SK-N-SH (cell line): ENCODE results near the gene AXL.

ENCODE experiments used
- CHD2 ChIP-seq: fragments of 150-350 bp; IDR thresholded peaks from 2 replicates; pipeline ENCODE4 v1.6.1; 2018; ENCODE audit warnings: low read length; ENCODE audit not compliant: partially characterized antibody
- CTCF ChIP-seq: fragments of 200-600 bp; sonication (generic); IDR thresholded peaks from 2 replicates; pipeline ENCODE4 v1.6.1; 2017; ENCODE audit warnings: antibody characterized with exemption, mild to moderate bottlenecking, moderate library complexity
- ELF1 ChIP-seq: IDR thresholded peaks from 2 replicates; pipeline ENCODE4 v1.4.0; 2012
- EZH2phosphoT487 ChIP-seq: fragments of 200-600 bp; sonication (generic); IDR thresholded peaks from 2 replicates; pipeline ENCODE4 v1.6.1; 2017; ENCODE audit warnings: low read depth, mixed run types, mild to moderate bottlenecking, antibody characterized with exemption, moderate library complexity, borderline replicate concordance
- FOXJ3 ChIP-seq: sonication (generic); formaldehyde crosslinking; IDR thresholded peaks from 2 replicates; pipeline ENCODE4 v1.5.1; 2020; ENCODE audit warnings: mild to moderate bottlenecking, missing genetic modification reagents
- JUND ChIP-seq: IDR thresholded peaks from 2 replicates; pipeline ENCODE4 v1.4.0; 2012
- MAX ChIP-seq: IDR thresholded peaks from 2 replicates; pipeline ENCODE4 v1.4.0; 2012; ENCODE audit warnings: low read depth
- POLR2AphosphoS5 ChIP-seq: IDR thresholded peaks from 2 replicates; pipeline ENCODE4 v1.6.1; 2012; ENCODE audit warnings: low read depth, low read length
- RAD21 ChIP-seq: IDR thresholded peaks from 2 replicates; pipeline ENCODE4 v1.6.1; 2012; ENCODE audit warnings: mild to moderate bottlenecking, low read length
- REST ChIP-seq: IDR thresholded peaks from 2 replicates; pipeline ENCODE4 v1.6.1; 2012; ENCODE audit warnings: mild to moderate bottlenecking, low read depth, low read length, moderate library complexity
- SMC3 ChIP-seq: IDR thresholded peaks from 2 replicates; pipeline ENCODE4 v1.6.1; 2012; ENCODE audit warnings: low read depth, low read length, improper control_type of control experiment
- TEAD4 ChIP-seq: IDR thresholded peaks from 2 replicates; pipeline ENCODE4 v1.4.0; 2012; ENCODE audit warnings: mild to moderate bottlenecking, borderline replicate concordance; ENCODE audit not compliant: insufficient read depth

GRCh38 chr19:41245843-41246242 is 26.8 kb downstream of the AXL start:
- no peak for TF ChIP-seq CTCF
- no peak for TF ChIP-seq POLR2AphosphoS5
- no peak for TF ChIP-seq RAD21
- TF ChIP-seq SMC3 = no peak
- no peak for TF ChIP-seq FOXJ3 (CRISPR knock-in tag)
- TF ChIP-seq REST = no peak
- TF ChIP-seq EZH2phosphoT487 = no peak
- no peak for TF ChIP-seq MAX
- TF ChIP-seq TEAD4 = no peak
- no peak for TF ChIP-seq ELF1
- TF ChIP-seq JUND = no peak
- no peak for TF ChIP-seq CHD2
